ENCODE measurements around the gene CUEDC2. TPM values are rescaled to one million over a fixed set of nuclear protein-coding genes. Genes with fewer than 3 reads are reported as not detected.

Gene CUEDC2
- total and polyA plus RNA-seq, 3 donors from 2014 or later, result 49.0 to 76.0 (median 70.5) TPM

DNA sequence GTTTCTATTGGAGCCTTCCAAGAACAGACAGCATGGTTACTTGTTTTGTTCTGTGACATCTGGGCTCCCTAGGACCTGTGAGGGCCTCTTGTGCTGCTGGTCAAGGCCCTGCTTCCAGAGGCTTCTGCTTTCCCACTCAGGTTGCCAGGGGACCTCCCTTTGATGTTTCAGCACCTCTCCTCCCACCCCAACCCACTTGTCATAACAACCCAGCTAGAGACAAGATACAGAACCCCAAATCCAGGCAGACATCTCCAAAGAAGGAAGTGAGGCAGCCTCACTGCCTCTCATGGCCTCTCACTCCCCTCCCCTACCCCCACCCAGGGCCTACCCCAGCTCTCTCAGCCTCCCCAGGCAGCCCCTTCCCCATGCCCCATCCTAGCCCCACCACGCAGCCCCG is 25.6 kb downstream of the CUEDC2 start:
- no peak for DNase-seq
- intact Hi-C loops (cut with DNase I; ENCODE audit: low total_unique reads), result no loop called here
- Histone ChIP-seq H3K9me3 (no peaks in the 10 kb centered on the region), H3K4me3 (no peak overlapping the region), H3K27ac (no peak overlapping the region), H3K4me1 (peaks cover 10% of the 10 kb centered on the region), H3K36me3 (ENCODE audit: low read depth, missing control alignments) (no peaks in the 10 kb centered on the region), H3K27me3 (no peaks in the 10 kb centered on the region)
- TF ChIP-seq, protein P1, sequence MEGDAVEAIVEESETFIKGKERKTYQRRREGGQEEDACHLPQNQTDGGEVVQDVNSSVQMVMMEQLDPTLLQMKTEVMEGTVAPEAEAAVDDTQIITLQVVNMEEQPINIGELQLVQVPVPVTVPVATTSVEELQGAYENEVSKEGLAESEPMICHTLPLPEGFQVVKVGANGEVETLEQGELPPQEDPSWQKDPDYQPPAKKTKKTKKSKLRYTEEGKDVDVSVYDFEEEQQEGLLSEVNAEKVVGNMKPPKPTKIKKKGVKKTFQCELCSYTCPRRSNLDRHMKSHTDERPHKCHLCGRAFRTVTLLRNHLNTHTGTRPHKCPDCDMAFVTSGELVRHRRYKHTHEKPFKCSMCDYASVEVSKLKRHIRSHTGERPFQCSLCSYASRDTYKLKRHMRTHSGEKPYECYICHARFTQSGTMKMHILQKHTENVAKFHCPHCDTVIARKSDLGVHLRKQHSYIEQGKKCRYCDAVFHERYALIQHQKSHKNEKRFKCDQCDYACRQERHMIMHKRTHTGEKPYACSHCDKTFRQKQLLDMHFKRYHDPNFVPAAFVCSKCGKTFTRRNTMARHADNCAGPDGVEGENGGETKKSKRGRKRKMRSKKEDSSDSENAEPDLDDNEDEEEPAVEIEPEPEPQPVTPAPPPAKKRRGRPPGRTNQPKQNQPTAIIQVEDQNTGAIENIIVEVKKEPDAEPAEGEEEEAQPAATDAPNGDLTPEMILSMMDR (IDR thresholded peaks at IDR 0.05), result no peak
- no peak for TF ChIP-seq POLR2A (IDR thresholded peaks at IDR 0.05)
- WGBS, 2 donors, result 88 to 96% methylated on average over 2 of the region's 2 CpGs

- H3K27me3 ChIP-seq, result no peaks in the 10 kb centered on the region
- intact Hi-C loops (cut with DNase I; ENCODE audit: low total_unique reads), result no loop called here
- no peak overlapping the region for H3K27ac ChIP-seq
- TF ChIP-seq POLR2A (IDR thresholded peaks at IDR 0.05), result no peak
- TF ChIP-seq, protein P1 (IDR thresholded peaks at IDR 0.05), result no peak
- DNase-seq, result no peak
- peaks cover 10% of the 10 kb centered on the region for H3K4me1 ChIP-seq
- no peak overlapping the region for H3K4me3 ChIP-seq
- H3K9me3 ChIP-seq, result no peaks in the 10 kb centered on the region
- no peaks in the 10 kb centered on the region for H3K36me3 ChIP-seq (ENCODE audit: low read depth, missing control alignments)
- WGBS, 2 donors, result 83 to 87% methylated on average over 5 to 6 of the region's 6 CpGs
Measured at GRCh38 chr10:102405632-102406031, 26.7 kb downstream of the CUEDC2 start.

DNA sequence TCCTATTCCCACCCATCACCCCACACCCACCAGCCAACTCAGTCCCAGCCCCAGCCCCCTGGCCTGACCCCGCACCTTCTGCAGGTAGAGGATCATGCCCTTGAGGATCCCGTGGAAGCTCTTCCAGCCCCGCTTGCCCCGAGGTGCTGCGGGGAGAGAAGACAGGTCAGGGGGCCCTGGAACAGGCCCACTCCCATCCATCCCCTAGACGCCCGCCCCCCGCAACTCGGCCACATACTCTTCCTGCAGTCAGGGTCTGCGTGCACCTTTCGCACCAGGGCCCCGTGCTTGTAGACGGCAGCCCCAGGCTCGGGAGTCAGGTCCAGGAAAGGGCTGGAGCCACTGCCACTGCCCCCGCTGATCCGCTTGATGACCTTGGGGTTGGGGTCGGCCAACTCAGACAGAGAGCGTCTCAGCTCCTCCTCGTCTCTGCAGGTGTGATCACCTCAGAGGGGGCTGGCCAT is 27.2 kb downstream of the CUEDC2 start:
- 77 to 79% methylated on average over 12 to 19 of the region's 19 CpGs for WGBS, 2 donors
- no peak for TF ChIP-seq POLR2A (IDR thresholded peaks at IDR 0.05)
- TF ChIP-seq, protein P1 (IDR thresholded peaks at IDR 0.05), result no peak
- intact Hi-C loops (cut with DNase I; ENCODE audit: low total_unique reads), result no loop called here
- H3K9me3 ChIP-seq, result no peaks in the 10 kb centered on the region
- no peaks in the 10 kb centered on the region for H3K36me3 ChIP-seq (ENCODE audit: low read depth, missing control alignments)
- H3K27ac ChIP-seq, result no peak overlapping the region
- H3K4me1 ChIP-seq, result peaks cover 10% of the 10 kb centered on the region
- no peaks in the 10 kb centered on the region for H3K27me3 ChIP-seq
- no peak for DNase-seq
- H3K4me3 ChIP-seq, result no peak overlapping the region

DNA sequence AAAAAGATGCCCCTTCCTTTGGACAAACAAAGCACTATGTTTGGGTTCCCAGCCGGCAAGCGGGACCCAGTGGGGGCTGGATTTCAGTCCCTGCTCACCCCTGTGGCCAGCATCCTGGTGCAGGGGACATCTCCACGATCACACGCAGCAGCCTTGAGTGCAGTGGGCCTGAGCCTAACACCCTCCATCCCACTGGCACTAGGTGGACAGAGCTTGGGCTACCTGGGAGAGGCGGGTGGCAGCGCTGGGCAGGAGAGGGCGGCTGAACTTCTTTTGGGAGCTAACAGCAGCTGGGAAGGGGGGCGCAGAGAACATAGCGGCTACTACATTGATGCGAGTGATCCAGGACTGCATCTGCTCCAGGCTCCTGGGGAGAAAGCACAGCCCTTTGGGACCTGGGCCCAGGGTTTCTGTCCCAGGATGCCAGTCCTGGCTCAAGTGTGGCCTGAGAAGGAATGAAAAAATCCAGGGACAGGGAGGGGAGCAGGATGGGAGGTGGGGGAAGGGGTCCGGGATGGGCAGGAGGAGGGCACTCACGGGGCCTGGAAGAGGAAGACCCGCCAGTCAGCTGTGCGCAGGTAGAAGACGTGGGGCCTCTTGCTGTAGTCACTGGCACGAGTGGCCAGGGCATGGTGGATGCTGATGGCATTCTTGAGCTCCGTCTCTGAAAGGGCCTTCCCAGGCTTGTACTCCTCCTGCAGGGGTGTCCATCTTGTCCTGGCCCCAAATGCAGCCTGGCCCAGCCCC is 27.8 kb downstream of the CUEDC2 start:
- H3K36me3 ChIP-seq (ENCODE audit: low read depth, missing control alignments), result no peaks in the 10 kb centered on the region
- H3K27me3 ChIP-seq, result no peaks in the 10 kb centered on the region
- intact Hi-C loops (cut with DNase I; ENCODE audit: low total_unique reads), result no loop called here
- H3K9me3 ChIP-seq, result no peaks in the 10 kb centered on the region
- WGBS, 2 donors, result 90 to 92% methylated on average over 14 to 17 of the region's 17 CpGs
- no peak overlapping the region for H3K4me3 ChIP-seq
- peaks cover 13% of the 10 kb centered on the region for H3K4me1 ChIP-seq
- DNase-seq, result no peak
- no peak overlapping the region for H3K27ac ChIP-seq
- TF ChIP-seq, protein P1 (IDR thresholded peaks at IDR 0.05), result no peak
- no peak for TF ChIP-seq POLR2A (IDR thresholded peaks at IDR 0.05)

DNA sequence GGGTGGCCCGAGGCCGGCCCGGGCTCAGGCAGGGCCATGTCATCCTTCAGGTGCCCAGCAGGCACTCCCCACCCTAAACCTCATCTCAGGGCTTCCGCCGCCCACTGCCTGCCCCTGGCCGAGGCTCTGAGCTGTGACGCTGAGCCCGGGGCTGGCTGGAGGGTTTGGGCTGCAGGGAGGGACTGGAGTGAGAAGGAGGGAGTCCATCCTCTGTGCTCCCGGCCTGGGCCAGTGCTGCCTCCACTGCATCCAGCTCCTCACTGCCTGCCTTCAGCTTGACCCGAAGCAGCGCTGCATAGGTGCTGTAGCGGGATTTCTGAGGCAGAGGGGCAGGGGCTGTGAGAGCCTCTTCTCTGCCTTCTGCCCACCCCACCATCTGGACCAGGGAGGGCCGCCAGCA is 29.3 kb downstream of the CUEDC2 start:
- H3K27ac ChIP-seq, result no peak overlapping the region
- peaks cover 9% of the 10 kb centered on the region for H3K4me1 ChIP-seq
- intact Hi-C loops (cut with DNase I; ENCODE audit: low total_unique reads), result no loop called here
- no peak for TF ChIP-seq POLR2A (IDR thresholded peaks at IDR 0.05)
- TF ChIP-seq, protein P1 (IDR thresholded peaks at IDR 0.05), result no peak
- 87% methylated on average over 12 of the region's 13 CpGs; no CpG with 5 or more reads in 1 of the 2 donors for WGBS, 2 donors
- H3K9me3 ChIP-seq, result no peaks in the 10 kb centered on the region
- no peak overlapping the region for H3K4me3 ChIP-seq
- DNase-seq, result no peak
- H3K27me3 ChIP-seq, result no peaks in the 10 kb centered on the region
- H3K36me3 ChIP-seq (ENCODE audit: low read depth, missing control alignments), result no peaks in the 10 kb centered on the region

All from testis (tissue), 3 donors.